K562 (cell line): Measurements from ENCODE around the gene RNF166. TPM values are rescaled to one million over a fixed set of nuclear protein-coding genes. Genes with fewer than 3 reads are reported as not detected.

ENCODE experiments used
- ATAC-seq: fragments of 200-7000 bp; cut with Tn5 transposase; 3 replicates; pipeline ENCODE4 v1.9.1; 2020; ENCODE audit warnings: moderate library complexity
- BruUV-seq: library from RNA; stranded (reverse); fragments of 400-500 nt; replicated peaks from 2 replicates; lab custom pipeline; 2021; lab: Mats Ljungman, UMichigan
- CTCF ChIA-PET: fragments of 300-600 bp; formaldehyde crosslinking; extraction: SDS; loops from one replicate; lab custom pipeline; 2021; ENCODE audit warnings: low intra/inter-chr PET ratio; lab: Yijun Ruan, JAX
- POLR2A ChIA-PET: fragments of 300-600, 350-650 bp; sonication (Branson Sonifier 250); formaldehyde crosslinking; extraction: SDS; loops from one replicate; lab custom pipeline; 2021; ENCODE audit warnings: antibody characterized with exemption, inconsistent platforms; lab: Yijun Ruan, JAX
- DNase-seq, 4 experiments: peaks; one replicate each; pipeline versions ENCODE4 v3.0.0 to v3.0.0-alpha.2; 2011 to 2018; ENCODE audit warnings: low spot score in 3 of 4, mixed read lengths in 3 of 4; ENCODE audit errors: extremely low read depth in 1 of 4
- FAIRE-seq: peaks from 2 replicates; lab custom pipeline; 2011; peaks lifted over from hg19 to GRCh38; lab: Jason Lieb, UNC
- H2AFZ ChIP-seq: 2 replicates; pipeline ENCODE4 v1.6.0; 2011; ENCODE audit warnings: low read depth, low read length, control low read depth, inconsistent platforms
- H3K27ac ChIP-seq: fragments of 200-600 bp; 3 replicates; pipeline ENCODE4 v1.8.0; 2011; ENCODE audit warnings: low read depth, mild to moderate bottlenecking, control low read depth, inconsistent platforms, low read length, moderate library complexity, mixed read lengths; ENCODE audit errors: extremely low read depth
- H3K27me3 ChIP-seq, 2 experiments: fragments of 300-600 bp in 1 of 2; 2 replicates in 1 of 2; 3 replicates in 1 of 2; pipeline versions ENCODE4 v1.6.0 to v1.8.0; 2011; ENCODE audit warnings: inconsistent platforms in 2 of 2, low read length in 2 of 2, mild to moderate bottlenecking in 1 of 2, mixed read lengths in 1 of 2, moderate library complexity in 1 of 2; ENCODE audit not compliant: control insufficient read depth in 2 of 2, insufficient read depth in 2 of 2
- H3K36me3 ChIP-seq: fragments of 300-600 bp; 3 replicates; pipeline ENCODE4 v1.8.0; 2011; ENCODE audit warnings: mild to moderate bottlenecking, low read length, inconsistent platforms; ENCODE audit not compliant: control insufficient read depth, insufficient read depth
- H3K4me1 ChIP-seq, 2 experiments: fragments of 200-600 bp in 1 of 2; replicated peaks in 1 of 2; 2 replicates in 1 of 2; 3 replicates in 1 of 2; pipeline versions ENCODE4 v1.5.1 to v1.8.0; 2011; ENCODE audit warnings: inconsistent platforms in 2 of 2, low read length in 2 of 2, mild to moderate bottlenecking in 1 of 2, mixed read lengths in 1 of 2, moderate library complexity in 1 of 2; ENCODE audit not compliant: control insufficient read depth in 2 of 2, insufficient read depth in 2 of 2
- H3K4me2 ChIP-seq: 2 replicates; pipeline ENCODE4 v1.6.1; 2011; ENCODE audit warnings: low read length, control low read depth, inconsistent platforms, mixed read lengths; ENCODE audit not compliant: insufficient read depth
- H3K4me3 ChIP-seq: fragments of 200-600 bp; sonication (generic), shearing (Covaris generic); 2 replicates; pipeline ENCODE4 v1.5.1; 2016; ENCODE audit warnings: control low read depth, inconsistent platforms
- H3K79me2 ChIP-seq: fragments of 200-600 bp; 3 replicates; pipeline ENCODE4 v1.8.0; 2011; ENCODE audit warnings: low read length, inconsistent platforms; ENCODE audit not compliant: control insufficient read depth, insufficient read depth
- H3K9ac ChIP-seq, 2 experiments: 2 replicates each; pipeline versions ENCODE4 v1.6.0 to v1.6.1; 2011; ENCODE audit warnings: low read depth in 2 of 2, low read length in 2 of 2, control low read depth in 1 of 2, inconsistent platforms in 1 of 2, mild to moderate bottlenecking in 1 of 2, mixed read lengths in 1 of 2; ENCODE audit not compliant: insufficient read depth in 1 of 2
- H3K9me1 ChIP-seq: one replicate; pipeline ENCODE4 v1.6.0; 2011; ENCODE audit warnings: inconsistent platforms, mild to moderate bottlenecking, low read length, moderate library complexity; ENCODE audit not compliant: control insufficient read depth, insufficient read depth
- H3K9me3 ChIP-seq: replicated peaks from 2 replicates; pipeline ENCODE4 v1.5.1; 2011; ENCODE audit warnings: low read depth, low read length, inconsistent platforms; ENCODE audit not compliant: control insufficient read depth, insufficient read depth
- H4K20me1 ChIP-seq: replicated peaks from 2 replicates; pipeline ENCODE4 v1.6.1; 2011; ENCODE audit warnings: low read length, inconsistent platforms, mixed read lengths; ENCODE audit not compliant: control insufficient read depth, insufficient read depth
- CTCF ChIP-seq, 3 experiments: IDR thresholded peaks in 2 of 3; conservative IDR thresholded peaks in 1 of 3; 2 replicates each; pipeline ENCODE4 v1.5.1; 2011 to 2012; ENCODE audit warnings: low read length in 3 of 3, mild to moderate bottlenecking in 3 of 3, control low read depth in 2 of 3, improper control_type of control experiment in 1 of 3, inconsistent platforms in 1 of 3, low read depth in 1 of 3, mixed read lengths in 1 of 3, moderate library complexity in 1 of 3; ENCODE audit not compliant: insufficient read depth in 2 of 3
- HES1 ChIP-seq: fragments of 450-650 bp; IDR thresholded peaks from 2 replicates; pipeline ENCODE4 v1.6.1; 2016; ENCODE audit warnings: low read depth, mild to moderate bottlenecking, moderate library complexity
- RAD21 ChIP-seq, 2 experiments: fragments of 250-450 bp in 1 of 2; fragments of 450-650 bp in 1 of 2; sonication (Bioruptor Pico) in 1 of 2; formaldehyde crosslinking in 1 of 2; IDR thresholded peaks in 1 of 2; conservative IDR thresholded peaks in 1 of 2; 2 replicates each; pipeline versions ENCODE4 v1.4.0 to v1.8.0; 2020 to 2022; ENCODE audit warnings: mild to moderate bottlenecking in 2 of 2, moderate library complexity in 1 of 2
- WGBS: fragments of 100-300 bp; shearing (Covaris generic); methylation state at CpG from one replicate; pipeline ENCODE4 v1.1.6; 2016; ENCODE audit warnings: low coverage, mixed read lengths; ENCODE audit not compliant: insufficient coverage; ENCODE audit errors: missing lambda C conversion rate; 5-methylcytosine and 5-hydroxymethylcytosine counted together
- in situ Hi-C: fragments of 300-500 bp; cut with MboI; formaldehyde crosslinking; loops from 4 replicates; pipeline ENCODE4 v1.15.0; 2018; ENCODE audit warnings: inconsistent platforms, mixed read lengths
- intact Hi-C: fragments of 100-400 bp; cut with micrococcal nuclease; formaldehyde crosslinking; loops from 2 replicates; pipeline ENCODE4 v1.14.2; 2022
- polyA plus RNA-seq, 8 experiments: library from polyadenylated mRNA; depleted of rRNA in 4 of 8; stranded (reverse) in 5 of 8; unstranded in 3 of 8; fragments of >200 nt; fragmentation: Nextera tagmentation in 2 of 8; fragmentation: Illumina TruSeq in 1 of 8; extraction: Ambion mirVana in 2 of 8; extraction: Trizol in 1 of 8; gene quantifications; 2 replicates each; pipeline versions ENCODE4 v1.2.1 to v1.2.3, GENCODE V29; 2011 to 2014; ENCODE audit warnings: inconsistent platforms in 1 of 8, missing spikeins in 1 of 8
- total RNA-seq, 7 experiments: library from RNA; depleted of rRNA in 6 of 7; stranded (reverse); fragments of >200 nt in 6 of 7; fragmentation: Illumina TruSeq in 2 of 7; extraction: Trizol in 2 of 7; gene quantifications; 2 replicates each; pipeline versions ENCODE4 v1.2.1 to v1.2.3, GENCODE V29; 2011 to 2021; ENCODE audit warnings: low replicate concordance in 1 of 7
- TF ChIP-seq, protein P1 (sequence below): fragments of 450-650 bp; IDR thresholded peaks from 2 replicates; pipeline ENCODE4 v1.6.1; 2016

RNF166 gene
- total and polyA plus RNA-seq, 9 of the 15 experiments (the other 6 are each of a cell fraction or from before 2014, with no cell fraction given): 0.56 to 60.3 (median 19.5) TPM

- peak; percentile 60 for ATAC-seq
- Histone ChIP-seq H2AFZ (no peak overlapping the region), H4K20me1 (no peaks in the 10 kb centered on the region), H3K27me3 (no peaks in the 10 kb centered on the region), H3K9me3 (no peaks in the 10 kb centered on the region), H3K4me2 (no peak overlapping the region), H3K27ac (no peak overlapping the region), H3K9me1 (no peaks in the 10 kb centered on the region), H3K9ac (peak overlapping the region in 1 of 2 experiments; percentile 31; a peak in 1 of 4 replicates), H3K4me3 (no peak overlapping the region), H3K36me3 (peaks cover 7% of the 10 kb centered on the region; the same call in 2 of the 3 replicates), H3K79me2 (no peaks in the 10 kb centered on the region), H3K4me1 (peaks cover 0 to 23% of the 10 kb centered on the region in 2 experiments; a peak in 2 of 5 replicates)
- POLR2A ChIA-PET: no interaction called here
- FAIRE-seq: peak; percentile 60
- TF ChIP-seq, protein P1, sequence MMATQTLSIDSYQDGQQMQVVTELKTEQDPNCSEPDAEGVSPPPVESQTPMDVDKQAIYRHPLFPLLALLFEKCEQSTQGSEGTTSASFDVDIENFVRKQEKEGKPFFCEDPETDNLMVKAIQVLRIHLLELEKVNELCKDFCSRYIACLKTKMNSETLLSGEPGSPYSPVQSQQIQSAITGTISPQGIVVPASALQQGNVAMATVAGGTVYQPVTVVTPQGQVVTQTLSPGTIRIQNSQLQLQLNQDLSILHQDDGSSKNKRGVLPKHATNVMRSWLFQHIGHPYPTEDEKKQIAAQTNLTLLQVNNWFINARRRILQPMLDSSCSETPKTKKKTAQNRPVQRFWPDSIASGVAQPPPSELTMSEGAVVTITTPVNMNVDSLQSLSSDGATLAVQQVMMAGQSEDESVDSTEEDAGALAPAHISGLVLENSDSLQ: peak; percentile 58; the same call in 1 of the 2 replicates
- peak; percentile 40 to 55 (median 54); a peak in 5 of 6 replicates for TF ChIP-seq CTCF (IDR thresholded peaks at IDR 0.05 in 2 of 3, conservative IDR thresholded peaks at IDR 0.05 in 1 of 3; ENCODE audit: insufficient read depth in 2 of 3, low read depth in 1 of 3, low read length in 3 of 3)
- peak in 1 of 2 experiments; percentile 53; a peak in 3 of 4 replicates for TF ChIP-seq RAD21 (CRISPR knock-in tag; conservative IDR thresholded peaks at IDR 0.05 in 1 of 2, IDR thresholded peaks at IDR 0.05 in 1 of 2)
- TF ChIP-seq HES1: no peak
- BruUV-seq: no TSS peak
- intact Hi-C loops: no loop called here
- CTCF ChIA-PET: interaction anchor here (1.0 kb wide), 1 partner anchor 25 kb away, joined by 3 read pairs; no protein-coding TSS in a partner anchor
- in situ Hi-C loops: no loop called here
- 61% methylated on average over 11 of the region's 11 CpGs for WGBS
- DNase-seq: no peak
Measured at GRCh38 chr16:88672776-88673175, 33.4 kb downstream of the RNF166 start.
